GM21390 (cell line): ENCODE results near the gene ANKS1B.
"Not testable (repeated sequence)": the region's sequence is repeated elsewhere in the genome, so short reads cannot be mapped to it uniquely, and the experiment has no call there.

Source experiments
- ATAC-seq: cut with Tn5 transposase; IDR thresholded peaks from one replicate; pipeline ENCODE4 v1.9.1; 2021; ENCODE audit not compliant: unreplicated experiment

The ANKS1B gene

DNA sequence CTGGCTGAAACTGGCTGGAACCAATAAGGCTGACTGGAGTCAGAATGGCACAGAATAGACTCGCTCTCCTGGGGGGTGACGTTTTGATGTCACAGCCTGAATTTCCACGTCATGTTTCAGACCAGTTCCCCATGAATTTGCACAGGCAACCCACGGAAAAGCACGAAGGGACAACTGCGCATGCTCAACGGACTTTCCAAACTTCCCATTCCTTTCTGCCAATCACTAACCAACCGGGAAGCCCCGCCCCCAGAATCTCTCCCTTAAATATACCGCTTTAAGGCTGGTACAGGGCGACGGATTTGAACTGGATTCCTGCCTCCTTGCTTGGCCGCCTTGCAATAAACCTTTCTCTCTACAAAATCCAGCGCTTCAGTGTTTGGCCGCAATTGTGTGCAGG lies 904.9 kb downstream of the ANKS1B start:
- ATAC-seq, result no peak

DNA sequence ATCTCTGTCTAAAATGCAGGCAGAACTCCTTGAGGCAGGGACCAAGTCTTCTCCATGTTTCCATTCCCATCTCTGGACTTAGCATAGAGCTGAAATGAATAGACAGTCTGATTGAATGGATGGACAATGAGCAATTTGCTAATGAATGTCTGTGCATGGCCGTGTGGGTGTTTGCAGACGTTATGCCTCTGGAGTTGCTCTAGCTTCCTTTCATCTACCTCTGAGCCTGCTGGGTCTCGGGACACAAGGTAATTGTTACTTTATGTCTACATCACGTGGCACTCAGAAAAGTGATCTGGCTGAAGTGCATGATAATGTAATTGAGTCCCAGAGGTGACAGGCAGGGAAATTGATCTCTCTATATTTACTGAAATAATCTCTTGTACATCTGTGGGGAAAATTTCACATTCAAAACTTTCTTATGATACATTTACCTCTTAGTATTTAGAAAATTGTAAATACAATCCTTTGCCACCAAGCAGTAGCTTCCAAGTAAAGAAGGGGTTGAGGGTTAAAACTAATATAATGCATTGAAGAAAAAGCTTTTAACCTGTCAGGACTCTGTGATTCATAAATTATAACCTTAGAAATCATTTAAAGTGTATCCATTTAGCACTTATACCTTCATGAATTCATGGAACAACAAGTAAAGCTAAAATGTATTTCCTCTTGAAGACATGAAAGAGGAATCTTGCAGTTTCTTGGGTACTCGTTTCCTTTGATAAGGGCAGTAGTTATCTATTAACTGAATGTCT lies 915.6 kb downstream of the ANKS1B start:
- ATAC-seq, result no peak

- no peak for ATAC-seq
These were observed 917.5 kb downstream of the ANKS1B start for GRCh38 chr12:99067171-99067785.

GRCh38 chr12:99066726-99067125 lies 918.0 kb downstream of the ANKS1B start:
- no peak for ATAC-seq

- ATAC-seq, result no peak
These were observed 921.6 kb downstream of the ANKS1B start for GRCh38 chr12:99063182-99063581.

- no peak for ATAC-seq
These were observed 924.8 kb downstream of the ANKS1B start for GRCh38 chr12:99059824-99060511.

DNA sequence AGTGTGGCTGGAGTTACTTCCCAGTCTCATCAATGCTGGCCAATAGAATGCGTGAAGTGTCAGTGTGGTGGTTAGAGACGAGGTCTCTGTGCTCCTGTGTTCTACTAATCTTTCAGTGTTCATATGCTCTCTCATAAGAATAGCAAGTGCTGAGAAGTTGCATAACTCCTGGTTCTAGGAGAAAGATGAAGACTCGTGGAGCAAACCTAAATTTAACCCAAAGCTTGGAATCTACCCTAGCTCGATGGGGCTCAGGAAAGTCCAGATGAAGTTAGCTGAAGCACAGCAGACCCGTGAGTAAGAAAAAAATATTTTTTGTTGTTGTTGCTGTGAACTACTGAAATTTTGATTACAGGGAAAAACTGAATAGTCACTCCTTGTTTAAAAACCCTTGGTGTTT lies 927.1 kb downstream of the ANKS1B start:
- no peak for ATAC-seq

DNA sequence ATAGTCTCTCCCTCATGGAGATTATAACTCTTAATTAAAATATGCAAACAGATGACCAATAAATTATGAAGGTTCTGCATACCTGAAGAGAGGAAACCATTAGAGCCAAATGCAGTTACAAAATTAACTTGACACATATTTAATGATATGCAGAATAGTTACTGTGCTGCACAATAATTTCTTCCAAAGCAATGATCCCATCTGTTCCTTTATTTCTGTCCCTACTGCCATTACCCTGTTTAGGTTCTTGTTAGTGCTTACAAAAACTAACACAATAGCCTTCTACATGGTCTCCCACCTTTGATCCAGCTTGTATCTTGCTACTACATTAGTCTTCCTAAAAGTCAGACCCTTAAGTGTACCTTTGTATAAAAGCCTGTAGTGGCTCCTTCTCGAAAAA lies 928.5 kb downstream of the ANKS1B start:
- ATAC-seq, result no peak

- no peak for ATAC-seq
These were observed 929.4 kb downstream of the ANKS1B start for GRCh38 chr12:99055299-99055698.

GRCh38 chr12:99054601-99055128 lies 930.1 kb downstream of the ANKS1B start:
- no peak for ATAC-seq

GRCh38 chr12:99053616-99054362 lies 930.9 kb downstream of the ANKS1B start:
- ATAC-seq, result no peak

- ATAC-seq, result no peak
These were observed 935.0 kb downstream of the ANKS1B start for GRCh38 chr12:99049774-99050173.

DNA sequence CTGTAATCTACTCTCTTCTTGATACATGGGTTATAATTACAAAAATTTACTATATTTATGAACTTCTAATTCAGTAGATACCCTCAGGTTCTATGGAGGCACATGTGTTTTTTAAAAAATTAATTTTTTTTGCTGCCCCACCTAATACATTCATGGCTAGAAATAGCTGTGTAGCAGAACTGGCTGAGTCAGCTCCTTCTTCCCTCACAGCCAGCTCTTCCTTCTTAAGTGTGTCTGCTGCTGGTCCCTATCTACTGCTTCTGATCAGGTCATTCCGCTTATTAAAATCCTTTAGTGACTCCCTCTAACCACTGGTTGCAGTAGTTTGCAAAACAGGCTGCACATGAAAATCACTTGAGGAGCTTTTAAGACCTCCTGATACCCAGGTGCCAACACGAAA lies 939.6 kb downstream of the ANKS1B start:
- no peak for ATAC-seq

- ATAC-seq, result peak; percentile 87
These were observed 941.3 kb downstream of the ANKS1B start for GRCh38 chr12:99043319-99043914.

- ATAC-seq, result no peak
These were observed 942.5 kb downstream of the ANKS1B start for GRCh38 chr12:99042226-99042625.

DNA sequence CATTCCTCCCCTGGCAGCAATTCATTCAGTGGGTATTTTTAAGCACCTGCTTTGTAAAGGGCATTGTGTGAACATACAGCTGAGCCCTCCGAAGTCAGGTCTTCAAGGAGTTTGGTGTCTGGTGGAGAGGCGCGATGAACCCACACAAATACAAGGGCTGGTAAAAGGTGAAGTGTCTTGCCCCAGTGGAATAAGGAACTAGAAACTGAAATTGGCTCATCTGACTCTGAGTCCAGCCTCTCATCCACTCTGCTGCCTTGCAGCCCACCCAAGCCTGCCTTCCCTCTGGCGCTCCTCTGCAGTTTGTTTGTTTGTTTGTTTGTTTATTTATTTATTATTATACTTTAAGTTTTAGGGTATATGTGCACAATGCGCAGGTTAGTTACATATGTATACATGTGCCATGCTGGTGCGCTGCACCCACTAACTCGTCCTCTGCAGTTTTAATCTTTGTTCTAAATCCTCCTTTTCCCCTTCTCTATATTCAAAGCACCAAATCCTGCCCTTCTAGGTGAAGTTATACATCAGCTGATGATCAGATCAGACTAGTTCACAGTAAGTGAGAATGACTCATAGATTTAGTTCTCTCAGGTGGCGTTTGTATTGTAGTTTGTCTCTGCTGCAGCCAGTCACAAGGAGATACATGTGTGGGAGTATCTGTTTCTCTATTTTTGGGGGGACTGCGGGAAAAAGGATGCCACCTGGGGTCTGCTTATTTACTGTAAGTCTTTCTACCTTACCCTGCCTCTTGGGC lies 945.2 kb downstream of the ANKS1B start:
- no peak for ATAC-seq

DNA sequence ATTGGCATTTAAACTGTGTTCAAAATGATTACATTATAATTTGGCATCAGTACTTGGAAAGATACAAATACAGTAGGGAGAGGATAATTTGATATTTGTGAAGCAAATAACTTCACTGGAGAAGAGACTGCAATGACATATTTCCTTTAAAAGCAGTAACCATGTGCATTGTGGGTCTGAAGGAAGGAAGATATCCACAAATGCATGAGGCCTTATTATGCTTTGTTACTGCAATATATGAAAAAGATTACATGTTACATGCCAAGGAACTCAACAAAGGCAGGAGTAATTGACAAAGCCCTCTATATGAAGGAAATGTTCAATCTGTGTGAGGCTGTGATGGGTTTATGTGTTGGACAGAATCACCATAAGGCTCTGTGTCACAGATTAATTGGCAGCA lies 948.2 kb downstream of the ANKS1B start:
- no peak for ATAC-seq

DNA sequence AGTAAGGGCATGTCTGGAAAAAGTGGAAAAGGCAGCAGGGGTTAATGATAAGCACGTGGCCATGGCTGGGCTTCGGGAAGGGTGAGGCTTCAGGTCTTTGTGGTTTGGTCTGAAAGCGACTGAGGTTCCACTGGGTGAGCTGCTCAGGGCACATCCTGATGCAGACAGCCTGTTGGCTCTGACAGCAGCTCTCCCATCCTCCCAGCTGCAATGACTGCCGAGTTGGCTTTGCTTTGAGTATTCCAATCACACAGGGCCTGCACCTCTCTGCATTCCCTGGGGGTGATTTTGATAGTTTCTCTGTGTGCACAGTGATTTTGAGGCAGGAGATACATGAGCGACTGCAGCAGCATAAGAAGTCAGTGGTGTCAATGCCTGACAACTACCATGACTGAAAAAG lies 948.9 kb downstream of the ANKS1B start:
- no peak for ATAC-seq

DNA sequence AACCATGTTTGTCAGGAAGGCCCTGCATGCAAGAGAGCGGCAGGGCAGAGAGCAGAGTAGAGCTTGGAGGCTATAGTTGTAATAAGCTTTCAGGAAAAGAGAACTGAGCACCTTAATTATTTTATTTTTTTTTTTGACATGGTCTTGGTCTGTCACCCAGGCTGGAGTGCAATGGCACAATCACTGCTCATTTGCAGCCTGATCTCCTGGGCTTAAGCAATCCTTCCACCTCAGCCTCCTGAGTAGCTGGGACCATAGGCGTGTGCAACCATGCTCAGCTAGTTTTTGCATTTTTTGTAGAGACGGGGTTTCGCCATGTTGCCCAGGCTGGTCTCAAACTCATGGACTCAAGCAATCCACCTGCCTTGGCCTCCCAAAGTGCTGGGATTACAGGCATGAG lies 950.5 kb downstream of the ANKS1B start:
- not testable (repeated sequence) for ATAC-seq
